ENCODE measurements around the gene POLR1H. TPM values are rescaled to one million over a fixed set of nuclear protein-coding genes. Genes with fewer than 3 reads are reported as not detected.
A peak's percentile ranks its signal among the peaks of the same experiment; 100 is the strongest.

Gene POLR1H
- total and polyA plus RNA-seq, 2 experiments from 2014 or later: 22.0 to 26.8 TPM

DNA sequence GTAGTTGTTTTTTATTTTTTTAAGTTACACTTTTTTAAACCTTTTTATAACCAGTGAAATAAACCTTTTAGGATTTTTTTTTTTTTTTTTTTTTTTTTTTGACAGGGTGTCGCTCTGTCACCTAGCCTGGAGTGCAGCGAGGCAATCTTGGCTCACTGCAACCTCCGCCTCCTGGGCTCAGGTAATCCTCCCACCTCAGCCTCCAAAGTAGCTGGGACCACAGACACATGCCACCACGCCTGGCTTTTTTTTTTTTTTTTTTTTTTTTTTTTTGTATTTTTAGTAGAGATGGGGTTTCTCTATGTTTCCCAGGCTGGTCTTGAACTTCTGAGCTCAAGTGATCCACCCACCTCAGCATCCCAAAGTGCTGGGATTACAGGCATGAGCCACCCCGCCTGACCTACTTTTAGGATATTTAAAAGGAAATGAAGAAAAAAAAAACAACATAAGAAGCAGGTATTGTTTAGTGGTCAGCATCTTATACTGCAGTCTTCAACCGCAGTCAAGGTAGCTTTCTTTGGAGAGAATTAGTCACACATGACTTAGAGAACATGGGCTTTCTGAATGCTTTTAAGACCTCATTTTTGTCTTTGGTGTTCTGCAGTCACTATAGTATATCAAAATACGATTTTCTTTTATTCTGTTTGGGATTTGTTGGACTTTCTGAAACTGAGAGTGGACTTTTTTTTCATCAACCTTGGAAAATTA, 1.6 kb downstream of the POLR1H start:
- Histone ChIP-seq H3K9me3 (ENCODE audit: low read depth) (no peaks in the 10 kb centered on the region), H3K36me3 (no peaks in the 10 kb centered on the region), H3K4me3 (peak overlapping the region; percentile 86), H3K4me1 (ENCODE audit: low read depth) (no peaks in the 10 kb centered on the region), H3K27ac (no peak overlapping the region), H3K27me3 (no peaks in the 10 kb centered on the region)
- DNase-seq (ENCODE audit: low read depth in 1 of 2, low spot score in 1 of 2): no peak
- TF ChIP-seq, protein P1, sequence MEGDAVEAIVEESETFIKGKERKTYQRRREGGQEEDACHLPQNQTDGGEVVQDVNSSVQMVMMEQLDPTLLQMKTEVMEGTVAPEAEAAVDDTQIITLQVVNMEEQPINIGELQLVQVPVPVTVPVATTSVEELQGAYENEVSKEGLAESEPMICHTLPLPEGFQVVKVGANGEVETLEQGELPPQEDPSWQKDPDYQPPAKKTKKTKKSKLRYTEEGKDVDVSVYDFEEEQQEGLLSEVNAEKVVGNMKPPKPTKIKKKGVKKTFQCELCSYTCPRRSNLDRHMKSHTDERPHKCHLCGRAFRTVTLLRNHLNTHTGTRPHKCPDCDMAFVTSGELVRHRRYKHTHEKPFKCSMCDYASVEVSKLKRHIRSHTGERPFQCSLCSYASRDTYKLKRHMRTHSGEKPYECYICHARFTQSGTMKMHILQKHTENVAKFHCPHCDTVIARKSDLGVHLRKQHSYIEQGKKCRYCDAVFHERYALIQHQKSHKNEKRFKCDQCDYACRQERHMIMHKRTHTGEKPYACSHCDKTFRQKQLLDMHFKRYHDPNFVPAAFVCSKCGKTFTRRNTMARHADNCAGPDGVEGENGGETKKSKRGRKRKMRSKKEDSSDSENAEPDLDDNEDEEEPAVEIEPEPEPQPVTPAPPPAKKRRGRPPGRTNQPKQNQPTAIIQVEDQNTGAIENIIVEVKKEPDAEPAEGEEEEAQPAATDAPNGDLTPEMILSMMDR (IDR thresholded peaks at IDR 0.05; ENCODE audit: low read depth, low read length): no peak

DNA sequence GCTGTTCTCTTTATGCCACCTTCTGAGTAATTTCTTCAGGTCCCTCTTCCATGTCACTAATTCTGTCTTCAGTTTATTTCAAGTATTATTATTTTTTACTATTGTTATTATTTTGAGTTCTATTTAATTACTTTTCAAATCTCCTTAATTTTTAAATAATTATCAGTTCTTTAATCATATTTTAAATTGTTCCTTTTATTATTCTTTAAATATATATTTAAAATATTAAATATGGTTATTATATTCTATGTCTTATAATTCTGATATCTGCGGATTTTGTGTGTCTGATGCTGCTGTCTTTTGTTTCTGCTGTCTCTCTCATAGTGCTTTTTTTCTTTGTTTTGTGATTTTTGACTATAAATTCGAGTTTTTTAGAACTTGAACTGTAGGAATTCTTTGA, 2.2 kb downstream of the POLR1H start:
- Histone ChIP-seq H3K9me3 (ENCODE audit: low read depth) (no peaks in the 10 kb centered on the region), H3K4me1 (ENCODE audit: low read depth) (no peaks in the 10 kb centered on the region), H3K27me3 (no peaks in the 10 kb centered on the region), H3K27ac (no peak overlapping the region), H3K4me3 (no peak overlapping the region), H3K36me3 (no peaks in the 10 kb centered on the region)
- TF ChIP-seq, protein P1 (IDR thresholded peaks at IDR 0.05; ENCODE audit: low read depth, low read length): no peak
- no peak for DNase-seq (ENCODE audit: low read depth in 1 of 2, low spot score in 1 of 2)

DNA sequence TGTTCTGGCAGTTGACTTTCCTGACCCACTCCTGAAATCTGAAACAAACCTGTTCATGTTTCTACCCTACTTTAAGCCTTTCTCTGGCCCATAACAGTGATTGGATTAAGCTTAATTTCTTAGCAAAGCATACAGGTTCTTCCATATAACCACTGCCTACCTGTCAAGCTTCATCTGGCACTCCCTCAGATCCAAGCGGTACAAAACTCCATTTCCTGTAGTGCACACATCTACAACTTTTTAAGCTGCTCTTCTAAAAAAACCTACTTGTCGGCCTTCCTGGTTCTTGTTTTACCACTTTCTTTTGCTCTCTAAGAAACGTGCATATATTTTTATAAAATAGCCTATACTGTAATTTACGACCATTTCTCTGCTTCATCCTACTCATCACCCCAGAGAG, 5.0 kb downstream of the POLR1H start:
- Histone ChIP-seq H3K9me3 (ENCODE audit: low read depth) (no peaks in the 10 kb centered on the region), H3K36me3 (no peaks in the 10 kb centered on the region), H3K4me1 (ENCODE audit: low read depth) (no peaks in the 10 kb centered on the region), H3K27me3 (peaks cover 12% of the 10 kb centered on the region), H3K27ac (peak overlapping the region; percentile 86), H3K4me3 (peak overlapping the region; percentile 48)
- TF ChIP-seq, protein P1 (IDR thresholded peaks at IDR 0.05; ENCODE audit: low read depth, low read length): no peak
- DNase-seq (ENCODE audit: low read depth in 1 of 2, low spot score in 1 of 2): no peak

DNA sequence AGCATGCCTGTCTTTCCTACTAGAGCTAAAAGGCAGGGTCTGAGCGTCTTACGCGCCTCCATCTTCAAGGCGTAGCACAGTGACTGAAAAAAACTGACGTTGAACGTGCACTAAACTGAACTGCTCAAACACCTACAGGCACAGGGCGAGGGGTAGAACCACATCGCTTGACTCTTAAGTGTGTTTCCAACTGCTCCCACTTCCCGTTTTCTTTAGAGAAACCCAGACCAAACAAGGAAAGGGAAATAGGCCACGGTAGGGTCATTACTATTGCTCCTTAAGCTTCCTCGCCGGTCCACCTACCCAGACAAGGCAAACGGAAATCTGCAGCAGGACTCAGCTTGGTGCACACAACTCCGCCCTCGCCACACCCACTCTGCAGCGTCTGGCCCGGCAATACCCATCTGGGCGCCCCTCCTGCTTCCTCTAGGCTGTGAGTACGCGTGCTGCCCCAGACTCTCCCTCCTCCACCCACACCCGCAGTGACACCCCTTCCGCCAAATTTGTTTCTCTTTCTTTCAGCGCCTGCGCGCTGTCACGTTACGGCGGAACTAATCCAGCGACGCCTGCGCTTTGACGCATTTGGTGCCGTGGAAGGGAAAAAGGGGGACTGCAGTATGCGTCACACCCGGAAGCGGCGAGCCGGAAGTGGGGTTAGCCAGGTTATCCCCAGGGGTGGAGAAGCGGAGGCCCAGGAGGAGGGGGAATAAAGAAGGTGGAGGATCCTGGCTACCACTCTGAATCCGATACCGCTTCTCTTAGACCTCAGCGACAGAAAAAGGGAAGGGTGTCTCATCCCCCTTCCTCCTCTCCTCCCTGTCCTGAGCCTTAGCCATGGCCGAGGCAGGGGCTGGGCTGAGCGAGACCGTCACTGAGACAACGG, 5.8 kb downstream of the POLR1H start, which contains the start of gene PPP1R11:
Gene PPP1R11, plus strand, starts transcription at position 622 of the 883 bp plus-strand sequence. Its CDS starts 213 bp downstream, at position 835.
- no peaks in the 10 kb centered on the region for H3K4me1 ChIP-seq (ENCODE audit: low read depth)
- H3K27ac ChIP-seq: peak within 1 kb of the TSS; percentile 86
- TF ChIP-seq, protein P1 (IDR thresholded peaks at IDR 0.05; ENCODE audit: low read depth, low read length): no peak
- peak within 1 kb of the TSS; percentile 48 for H3K4me3 ChIP-seq
- peak; percentile 99 to 100 for DNase-seq (ENCODE audit: low read depth in 1 of 2, low spot score in 1 of 2)
- no peaks in the 10 kb centered on the region for H3K36me3 ChIP-seq
- no peaks in the 10 kb centered on the region for H3K9me3 ChIP-seq (ENCODE audit: low read depth)
- H3K27me3 ChIP-seq: peaks cover 19% of the 10 kb centered on the region

DNA sequence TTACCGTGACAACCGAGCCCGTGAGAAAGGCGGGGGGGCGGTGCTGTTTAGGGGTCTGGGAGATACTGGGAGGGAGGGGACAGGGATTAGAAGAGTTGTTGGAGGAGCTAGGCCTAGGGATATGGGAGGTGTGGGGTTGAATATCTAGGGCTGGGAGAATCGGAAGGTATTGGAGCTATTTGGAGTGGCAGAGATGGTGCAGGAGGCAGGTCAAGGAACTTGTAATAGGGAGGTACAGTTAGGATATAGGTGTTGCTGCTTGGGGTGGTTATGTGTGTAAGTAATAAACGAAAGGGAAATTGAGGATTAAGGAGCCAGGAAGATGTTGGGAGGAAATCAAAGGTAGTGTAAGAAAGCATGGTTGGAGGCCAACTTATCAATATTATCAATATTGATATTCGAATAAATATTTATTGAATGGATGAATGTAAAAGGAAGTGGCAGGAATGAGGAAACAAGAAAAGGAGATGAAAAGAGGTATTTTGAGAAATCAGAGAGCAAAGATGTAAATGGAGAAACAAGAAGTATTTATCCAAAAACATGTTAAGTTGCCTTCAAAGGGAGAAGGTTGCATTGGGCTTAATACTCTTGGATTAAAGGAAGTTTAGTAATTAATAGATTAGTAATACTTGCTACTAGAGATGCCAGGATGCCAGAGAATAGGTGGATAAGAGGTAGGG, 6.5 kb downstream of the POLR1H start:
- Histone ChIP-seq H3K4me3 (peak overlapping the region; percentile 48), H3K27ac (peak overlapping the region; percentile 65), H3K36me3 (no peaks in the 10 kb centered on the region), H3K4me1 (ENCODE audit: low read depth) (no peaks in the 10 kb centered on the region), H3K27me3 (peaks cover 27% of the 10 kb centered on the region), H3K9me3 (ENCODE audit: low read depth) (no peaks in the 10 kb centered on the region)
- peak in 1 of 2 donors; percentile 85 for DNase-seq (ENCODE audit: low read depth in 1 of 2, low spot score in 1 of 2)
- TF ChIP-seq, protein P1 (IDR thresholded peaks at IDR 0.05; ENCODE audit: low read depth, low read length): no peak
